GM12875 (cell line): ENCODE measurements around the gene CDH11.

ENCODE experiments used
- H3K4me3 ChIP-seq: one replicate; pipeline ENCODE4 v1.5.1; 2011; ENCODE audit warnings: low read depth, low read length, control low read depth
- TF ChIP-seq, protein P1 (sequence below): IDR thresholded peaks from 2 replicates; pipeline ENCODE4 v1.5.1; 2011; ENCODE audit warnings: low read depth, mild to moderate bottlenecking, control low read depth, inconsistent platforms, low read length, moderate library complexity, borderline replicate concordance; ENCODE audit not compliant: insufficient read depth

Gene CDH11

GRCh38 chr16:65122724-65123395 lies 997 bp upstream of the CDH11 start:
- TF ChIP-seq, protein P1, sequence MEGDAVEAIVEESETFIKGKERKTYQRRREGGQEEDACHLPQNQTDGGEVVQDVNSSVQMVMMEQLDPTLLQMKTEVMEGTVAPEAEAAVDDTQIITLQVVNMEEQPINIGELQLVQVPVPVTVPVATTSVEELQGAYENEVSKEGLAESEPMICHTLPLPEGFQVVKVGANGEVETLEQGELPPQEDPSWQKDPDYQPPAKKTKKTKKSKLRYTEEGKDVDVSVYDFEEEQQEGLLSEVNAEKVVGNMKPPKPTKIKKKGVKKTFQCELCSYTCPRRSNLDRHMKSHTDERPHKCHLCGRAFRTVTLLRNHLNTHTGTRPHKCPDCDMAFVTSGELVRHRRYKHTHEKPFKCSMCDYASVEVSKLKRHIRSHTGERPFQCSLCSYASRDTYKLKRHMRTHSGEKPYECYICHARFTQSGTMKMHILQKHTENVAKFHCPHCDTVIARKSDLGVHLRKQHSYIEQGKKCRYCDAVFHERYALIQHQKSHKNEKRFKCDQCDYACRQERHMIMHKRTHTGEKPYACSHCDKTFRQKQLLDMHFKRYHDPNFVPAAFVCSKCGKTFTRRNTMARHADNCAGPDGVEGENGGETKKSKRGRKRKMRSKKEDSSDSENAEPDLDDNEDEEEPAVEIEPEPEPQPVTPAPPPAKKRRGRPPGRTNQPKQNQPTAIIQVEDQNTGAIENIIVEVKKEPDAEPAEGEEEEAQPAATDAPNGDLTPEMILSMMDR = no peak
- no peak overlapping the region for H3K4me3 ChIP-seq

- TF ChIP-seq, protein P1 = no peak
- H3K4me3 ChIP-seq = no peak overlapping the region
Measured at GRCh38 chr16:65120831-65121721, 787 bp downstream of the CDH11 start.

GRCh38 chr16:65120461-65120830 lies 1.4 kb downstream of the CDH11 start:
- TF ChIP-seq, protein P1 = no peak
- no peak overlapping the region for H3K4me3 ChIP-seq

DNA sequence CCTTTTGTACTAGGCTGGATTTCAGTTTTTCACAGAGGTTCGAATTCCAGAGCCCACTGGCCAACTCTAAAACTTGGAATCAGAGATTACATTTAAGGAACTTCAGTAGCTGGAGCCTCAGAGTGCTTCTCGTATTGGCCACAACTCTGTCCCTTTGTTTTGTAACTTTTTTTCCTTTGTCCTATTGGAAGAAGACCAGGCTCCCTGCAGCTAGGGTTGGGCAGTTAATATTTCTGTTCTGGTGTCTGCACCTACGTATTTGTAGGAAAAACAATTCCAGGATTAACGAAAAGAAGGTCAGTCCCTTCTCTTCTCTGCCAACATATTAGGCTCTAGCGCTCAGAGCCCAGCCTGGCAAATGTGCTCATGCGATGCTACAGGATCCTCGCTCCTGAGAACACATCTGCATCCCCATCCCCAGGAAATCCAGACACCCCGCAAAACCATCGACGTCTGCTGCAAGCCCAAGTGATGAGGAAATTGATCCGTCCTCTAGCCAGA lies 1.9 kb downstream of the CDH11 start:
- H3K4me3 ChIP-seq = no peak overlapping the region
- TF ChIP-seq, protein P1 = no peak

DNA sequence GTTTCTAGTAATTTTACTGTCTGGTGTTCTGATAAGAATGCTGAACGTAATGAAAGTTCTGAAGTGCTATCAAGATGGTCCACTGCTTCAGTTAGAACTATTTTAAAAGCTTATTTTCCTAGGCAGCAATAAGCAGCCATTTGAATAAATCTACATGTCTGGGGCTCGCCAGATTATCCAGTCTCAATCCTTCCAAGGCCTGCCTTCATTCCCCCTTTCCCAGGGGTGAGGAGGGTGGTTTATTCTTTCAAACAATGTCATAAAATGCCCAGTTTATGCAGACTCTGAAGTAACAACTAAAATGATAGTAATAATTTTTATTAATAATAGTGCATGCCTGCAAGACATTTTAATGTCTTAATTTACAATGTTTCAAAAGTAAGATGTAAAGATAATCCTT lies 2.4 kb downstream of the CDH11 start:
- TF ChIP-seq, protein P1 = no peak
- H3K4me3 ChIP-seq = no peak overlapping the region

DNA sequence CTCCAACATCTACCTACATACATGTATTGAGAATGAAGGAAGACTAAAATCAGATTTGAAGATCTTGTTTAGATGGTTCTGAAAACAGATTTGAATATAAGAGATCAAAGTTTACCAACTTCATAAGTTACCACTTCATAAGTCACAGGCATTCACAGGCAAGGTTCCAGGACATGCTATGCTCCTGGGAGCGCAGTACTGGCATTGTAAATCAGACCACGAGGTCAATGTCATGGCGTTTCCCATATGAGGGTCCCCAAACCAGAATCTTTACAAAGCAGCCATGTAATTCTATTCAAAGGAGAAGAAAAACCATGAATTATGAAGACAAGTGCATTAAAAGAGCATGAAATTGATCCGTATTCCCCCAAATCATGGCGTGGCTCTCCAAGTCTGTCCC lies 3.0 kb downstream of the CDH11 start:
- TF ChIP-seq, protein P1 = no peak
- no peak overlapping the region for H3K4me3 ChIP-seq
